PC-3 (cell line): ENCODE results near the gene OR2T3.

Experiments used
- EZH2 ChIP-seq: fragments of 300-600 bp; sonication (generic); IDR thresholded peaks from one replicate; pipeline ENCODE4 v1.6.1; 2017; ENCODE audit warnings: antibody characterized with exemption, mild to moderate bottlenecking, low read length; ENCODE audit not compliant: unreplicated experiment
- EZH2phosphoT487 ChIP-seq: fragments of 300-600 bp; sonication (generic); IDR thresholded peaks from 2 replicates; pipeline ENCODE4 v1.6.1; 2018; ENCODE audit warnings: mild to moderate bottlenecking, antibody characterized with exemption, low read length, borderline replicate concordance
- TF ChIP-seq, protein P1 (sequence below): fragments of 300-600 bp; sonication (generic); conservative IDR thresholded peaks from 2 replicates; pipeline ENCODE4 v1.5.1; 2017; ENCODE audit warnings: antibody characterized with exemption, low read depth, mild to moderate bottlenecking, low read length

DNA sequence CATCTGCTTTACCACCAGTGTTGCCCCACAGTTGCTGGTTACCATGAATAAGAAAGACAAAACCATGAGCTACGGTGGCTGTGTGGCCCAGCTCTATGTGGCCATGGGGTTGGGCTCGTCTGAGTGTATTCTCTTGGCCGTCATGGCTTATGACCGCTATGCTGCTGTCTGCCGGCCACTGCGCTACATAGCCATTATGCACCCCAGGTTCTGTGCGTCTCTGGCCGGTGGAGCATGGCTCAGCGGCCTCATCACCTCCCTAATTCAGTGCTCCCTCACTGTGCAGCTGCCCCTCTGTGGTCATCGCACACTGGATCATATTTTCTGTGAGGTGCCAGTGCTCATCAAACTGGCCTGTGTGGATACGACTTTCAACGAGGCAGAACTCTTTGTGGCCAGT, 48.7 kb downstream of the OR2T3 start:
- TF ChIP-seq EZH2phosphoT487 (no peak), EZH2 (no peak)
- TF ChIP-seq, protein P1, sequence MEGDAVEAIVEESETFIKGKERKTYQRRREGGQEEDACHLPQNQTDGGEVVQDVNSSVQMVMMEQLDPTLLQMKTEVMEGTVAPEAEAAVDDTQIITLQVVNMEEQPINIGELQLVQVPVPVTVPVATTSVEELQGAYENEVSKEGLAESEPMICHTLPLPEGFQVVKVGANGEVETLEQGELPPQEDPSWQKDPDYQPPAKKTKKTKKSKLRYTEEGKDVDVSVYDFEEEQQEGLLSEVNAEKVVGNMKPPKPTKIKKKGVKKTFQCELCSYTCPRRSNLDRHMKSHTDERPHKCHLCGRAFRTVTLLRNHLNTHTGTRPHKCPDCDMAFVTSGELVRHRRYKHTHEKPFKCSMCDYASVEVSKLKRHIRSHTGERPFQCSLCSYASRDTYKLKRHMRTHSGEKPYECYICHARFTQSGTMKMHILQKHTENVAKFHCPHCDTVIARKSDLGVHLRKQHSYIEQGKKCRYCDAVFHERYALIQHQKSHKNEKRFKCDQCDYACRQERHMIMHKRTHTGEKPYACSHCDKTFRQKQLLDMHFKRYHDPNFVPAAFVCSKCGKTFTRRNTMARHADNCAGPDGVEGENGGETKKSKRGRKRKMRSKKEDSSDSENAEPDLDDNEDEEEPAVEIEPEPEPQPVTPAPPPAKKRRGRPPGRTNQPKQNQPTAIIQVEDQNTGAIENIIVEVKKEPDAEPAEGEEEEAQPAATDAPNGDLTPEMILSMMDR, result no peak
